Smooth muscle cell (in vitro differentiated cells): ENCODE results near the gene FXYD4. TPM values are rescaled to one million over a fixed set of nuclear protein-coding genes. Genes with fewer than 3 reads are reported as not detected.

Experiments
- DNase-seq: peaks from one replicate; lab custom pipeline; 2025; ENCODE audit not compliant: unreplicated experiment; lab: John Stamatoyannopoulos, UW
- H2AFZ ChIP-seq: fragments of 200-600 bp; sonication (generic); 2 replicates; pipeline ENCODE4 v1.6.0; 2016; ENCODE audit warnings: antibody characterized with exemption, low read depth, mild to moderate bottlenecking
- H3F3A ChIP-seq: fragments of 200-600 bp; sonication (generic); 2 replicates; pipeline ENCODE4 v1.6.0; 2017; ENCODE audit warnings: antibody characterized with exemption, low read depth
- H3K27ac ChIP-seq: fragments of 200-600 bp; sonication (generic); 2 replicates; pipeline ENCODE4 v1.5.1; 2016; ENCODE audit warnings: low read depth, mild to moderate bottlenecking
- H3K27me3 ChIP-seq: fragments of 200-600 bp; sonication (generic); 2 replicates; pipeline ENCODE4 v1.6.1; 2016; ENCODE audit warnings: low read depth, mild to moderate bottlenecking
- H3K36me3 ChIP-seq: fragments of 200-600 bp; sonication (generic); 2 replicates; pipeline ENCODE4 v1.5.1; 2016; ENCODE audit warnings: low read depth
- H3K4me1 ChIP-seq: fragments of 200-600 bp; sonication (generic); 2 replicates; pipeline ENCODE4 v1.5.1; 2016; ENCODE audit warnings: low read depth
- H3K4me2 ChIP-seq: fragments of 200-600 bp; sonication (generic); 2 replicates; pipeline ENCODE4 v1.6.0; 2016; ENCODE audit warnings: mild to moderate bottlenecking
- H3K4me3 ChIP-seq: fragments of 200-600 bp; sonication (generic); 2 replicates; pipeline ENCODE4 v1.5.1; 2016; ENCODE audit warnings: mild to moderate bottlenecking
- H3K79me2 ChIP-seq: fragments of 200-600 bp; sonication (generic); 2 replicates; pipeline ENCODE4 v1.6.0; 2016; ENCODE audit warnings: low read depth, mild to moderate bottlenecking
- H3K9ac ChIP-seq: fragments of 200-600 bp; sonication (generic); 2 replicates; pipeline ENCODE4 v1.6.0; 2016; ENCODE audit warnings: low read depth
- H3K9me3 ChIP-seq: fragments of 200-600 bp; sonication (generic); replicated peaks from 2 replicates; pipeline ENCODE4 v1.5.1; 2016; ENCODE audit warnings: low read depth
- H4K20me1 ChIP-seq: fragments of 200-600 bp; sonication (generic); 2 replicates; pipeline ENCODE4 v1.6.0; 2016; ENCODE audit warnings: low read depth
- CTCF ChIP-seq: fragments of 200-600 bp; sonication (generic); IDR thresholded peaks from 2 replicates; pipeline ENCODE4 v1.5.1; 2017; ENCODE audit warnings: borderline replicate concordance, mild to moderate bottlenecking, antibody characterized with exemption; ENCODE audit not compliant: insufficient read depth, poor library complexity, severe bottlenecking
- WGBS: methylation state at CpG from one replicate; pipeline ENCODE4 v1.1.7; 2016; ENCODE audit warnings: low lambda C conversion rate; 5-methylcytosine and 5-hydroxymethylcytosine counted together
- polyA plus RNA-seq: library from polyadenylated mRNA; unstranded; fragments of >200 nt; fragmentation: Nextera tagmentation; extraction: Ambion mirVana; gene quantifications from 2 replicates; pipeline ENCODE4 v1.2.1, GENCODE V29; 2016
- total RNA-seq: library from RNA; depleted of rRNA; stranded (reverse); fragments of >200 nt; gene quantifications from 2 replicates; pipeline ENCODE4 v1.2.3, GENCODE V29; 2014

Gene FXYD4
- total and polyA plus RNA-seq, 2 experiments from 2014 or later, result not detected

- peak; percentile 65 for DNase-seq
- peaks cover 17% of the 10 kb centered on the region for H3F3A ChIP-seq
- H3K4me3 ChIP-seq, result peak overlapping the region; percentile 72
- H3K36me3 ChIP-seq, result no peaks in the 10 kb centered on the region
- H3K4me2 ChIP-seq, result peak overlapping the region; percentile 98
- peaks cover 94% of the 10 kb centered on the region for H3K79me2 ChIP-seq
- no peak overlapping the region for H2AFZ ChIP-seq
- no peaks in the 10 kb centered on the region for H3K9me3 ChIP-seq
- H3K27ac ChIP-seq, result peak overlapping the region; percentile 88
- H3K27me3 ChIP-seq, result no peaks in the 10 kb centered on the region
- peaks cover 99% of the 10 kb centered on the region for H4K20me1 ChIP-seq
- peaks cover 14% of the 10 kb centered on the region for H3K4me1 ChIP-seq
- 2% methylated on average over 57 of the region's 71 CpGs for WGBS
- peak overlapping the region; percentile 82 for H3K9ac ChIP-seq
- TF ChIP-seq CTCF, result no peak
These were observed 24.9 kb downstream of the FXYD4 start for GRCh38 chr10:43396061-43396927.

GRCh38 chr10:43396928-43397624 lies 25.6 kb downstream of the FXYD4 start:
- no peak for TF ChIP-seq CTCF
- peaks cover 99% of the 10 kb centered on the region for H4K20me1 ChIP-seq
- WGBS, result under 1% methylated on average over 37 of the region's 70 CpGs

GRCh38 chr10:43398939-43399319 lies 27.5 kb downstream of the FXYD4 start:
- Histone ChIP-seq H3K4me2 (peak overlapping the region; percentile 9), H3K4me3 (no peak overlapping the region), H3K9me3 (no peaks in the 10 kb centered on the region), H3K79me2 (peaks cover 97% of the 10 kb centered on the region), H2AFZ (no peak overlapping the region), H3K27me3 (no peaks in the 10 kb centered on the region), H4K20me1 (peaks cover 100% of the 10 kb centered on the region), H3K4me1 (peaks cover 29% of the 10 kb centered on the region), H3K36me3 (no peaks in the 10 kb centered on the region), H3F3A (peaks cover 17% of the 10 kb centered on the region), H3K27ac (peak overlapping the region; percentile 88), H3K9ac (no peak overlapping the region)
- DNase-seq, result no peak
- WGBS, result 69% methylated on average over 2 of the region's 2 CpGs
- no peak for TF ChIP-seq CTCF

More at GRCh38 chr10:43396928-43397624, 25.6 kb downstream of the FXYD4 start:
- H3K36me3 ChIP-seq, result no peaks in the 10 kb centered on the region
- peaks cover 97% of the 10 kb centered on the region for H3K79me2 ChIP-seq
- no peaks in the 10 kb centered on the region for H3K27me3 ChIP-seq
- peak overlapping the region; percentile 82 for H3K9ac ChIP-seq
- no peaks in the 10 kb centered on the region for H3K9me3 ChIP-seq
- peak overlapping the region; percentile 88 for H3K27ac ChIP-seq
- no peak overlapping the region for H2AFZ ChIP-seq
- DNase-seq, result peak; percentile 45
- H3F3A ChIP-seq, result peaks cover 17% of the 10 kb centered on the region
- peak overlapping the region; percentile 98 for H3K4me2 ChIP-seq
- H3K4me1 ChIP-seq, result peaks cover 21% of the 10 kb centered on the region
- peak overlapping the region; percentile 72 for H3K4me3 ChIP-seq
